Raji (cell line): Measurements from ENCODE around the gene FHIT.

ENCODE experiments used
- POLR2A ChIP-seq: IDR thresholded peaks from 2 replicates; pipeline ENCODE4 v1.6.1; 2011; ENCODE audit warnings: low read depth, low read length, control low read depth; ENCODE audit not compliant: insufficient read depth

FHIT gene

DNA sequence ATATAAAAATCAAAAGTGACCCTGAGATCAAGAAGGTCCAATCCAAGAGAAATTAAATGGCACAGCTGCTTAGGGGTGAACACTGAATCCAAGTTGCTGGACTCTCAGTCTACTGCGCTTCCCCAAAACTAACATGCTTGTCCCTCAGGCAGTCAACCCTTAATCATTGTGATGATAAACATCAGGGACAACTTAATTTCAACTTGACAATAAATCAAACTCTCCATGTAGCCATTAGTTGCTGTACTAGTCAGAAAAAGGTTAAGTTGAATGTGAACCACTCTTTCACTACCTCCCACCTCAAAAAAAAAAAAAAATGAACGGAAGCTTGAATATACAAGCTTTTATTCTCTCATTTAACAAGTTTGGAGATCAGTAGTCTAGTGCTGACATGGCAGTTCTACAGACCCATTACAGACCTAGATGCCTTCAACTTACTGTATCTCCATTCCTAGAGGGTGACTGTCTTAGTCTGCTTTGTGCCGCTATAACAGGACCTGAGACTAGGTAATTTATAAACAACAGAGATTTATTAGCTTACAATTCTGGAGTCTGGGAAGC, 185.7 kb downstream of the FHIT start:
- no peak for TF ChIP-seq POLR2A

DNA sequence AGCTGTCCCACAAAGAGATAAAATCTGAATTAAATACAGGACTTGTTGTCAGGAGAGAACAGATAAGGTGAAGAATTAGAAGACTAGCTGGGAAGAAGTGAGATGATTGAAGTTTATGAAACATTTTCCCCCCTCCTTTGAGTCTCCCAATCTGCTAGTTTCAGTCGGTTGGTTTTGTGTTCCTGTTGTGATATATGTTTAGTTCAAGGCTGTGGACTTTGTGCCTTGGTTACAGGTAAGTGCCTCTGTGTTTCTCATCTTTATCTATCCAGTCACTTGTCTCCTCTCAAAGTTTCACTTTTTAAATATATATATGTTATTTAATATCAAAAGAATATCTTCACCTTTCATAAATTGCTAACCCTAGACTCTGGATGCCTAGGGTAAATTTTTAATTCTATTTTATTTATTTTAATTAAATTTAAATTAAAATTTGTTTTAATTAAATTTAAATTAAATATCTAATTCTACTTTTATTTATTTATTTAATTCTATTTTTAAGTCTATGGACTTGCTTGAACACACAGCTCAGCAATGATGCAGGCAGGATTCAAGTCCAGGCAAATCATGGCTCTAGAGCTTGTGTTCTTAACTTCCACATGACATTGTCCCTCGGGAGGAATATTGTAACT, 190.0 kb downstream of the FHIT start:
- TF ChIP-seq POLR2A: no peak

GRCh38 chr3:61060411-61060861, 190.8 kb downstream of the FHIT start:
- TF ChIP-seq POLR2A: no peak

GRCh38 chr3:61058836-61059235, 192.4 kb downstream of the FHIT start:
- no peak for TF ChIP-seq POLR2A

DNA sequence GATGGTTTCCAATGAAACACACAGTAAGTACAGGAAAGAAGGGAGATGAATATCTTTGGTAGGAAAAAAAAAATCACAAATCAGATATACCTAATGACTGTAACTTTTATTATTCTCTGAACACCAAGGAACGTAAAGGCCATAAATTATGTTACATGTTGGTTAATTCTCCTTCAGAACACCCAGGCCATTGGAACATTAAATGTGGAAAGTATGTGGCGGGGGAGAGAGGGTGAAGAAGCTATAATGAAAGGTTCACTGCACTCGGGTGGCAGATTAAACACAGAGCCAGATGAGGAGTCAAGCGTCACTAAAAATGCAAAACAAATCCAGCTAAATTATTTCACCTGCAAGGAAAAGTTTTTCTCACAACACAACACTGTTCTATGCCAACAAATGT, 193.8 kb downstream of the FHIT start:
- TF ChIP-seq POLR2A: no peak

- TF ChIP-seq POLR2A: no peak
Measured at GRCh38 chr3:61055447-61055846, 195.8 kb downstream of the FHIT start.

DNA sequence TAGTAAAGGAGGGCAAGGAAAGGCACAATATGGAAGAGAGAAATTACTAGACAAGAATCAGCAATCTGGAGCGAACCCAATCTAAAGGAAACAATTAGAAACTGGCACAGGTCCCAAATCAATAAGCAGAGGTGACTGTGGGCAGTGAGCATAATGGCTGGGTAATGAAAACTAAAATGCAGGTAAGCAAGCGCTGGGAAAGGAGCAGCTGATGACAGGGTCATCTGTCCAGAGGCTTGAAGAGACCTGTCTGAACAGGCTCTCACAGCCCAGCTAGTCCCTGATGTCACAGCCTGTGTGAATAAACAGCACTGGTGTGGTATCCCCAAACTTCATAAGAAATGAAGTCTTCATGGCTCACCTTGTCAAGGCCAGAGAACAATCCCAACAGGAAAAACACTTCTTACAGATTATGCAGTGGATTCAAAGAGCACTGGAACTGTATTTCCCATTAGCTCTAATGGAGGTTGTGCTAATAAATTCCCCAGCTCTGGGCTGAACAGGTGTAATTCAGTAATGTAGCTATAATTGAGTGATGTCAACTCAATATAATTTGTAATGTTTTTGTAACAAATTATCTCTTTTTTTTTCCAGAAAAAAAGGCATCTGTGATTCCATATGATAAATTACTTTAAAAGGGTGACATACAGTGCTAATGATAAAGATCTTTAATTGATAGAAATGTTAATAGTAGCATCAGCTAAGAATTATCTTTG, 197.3 kb downstream of the FHIT start:
- TF ChIP-seq POLR2A: no peak

DNA sequence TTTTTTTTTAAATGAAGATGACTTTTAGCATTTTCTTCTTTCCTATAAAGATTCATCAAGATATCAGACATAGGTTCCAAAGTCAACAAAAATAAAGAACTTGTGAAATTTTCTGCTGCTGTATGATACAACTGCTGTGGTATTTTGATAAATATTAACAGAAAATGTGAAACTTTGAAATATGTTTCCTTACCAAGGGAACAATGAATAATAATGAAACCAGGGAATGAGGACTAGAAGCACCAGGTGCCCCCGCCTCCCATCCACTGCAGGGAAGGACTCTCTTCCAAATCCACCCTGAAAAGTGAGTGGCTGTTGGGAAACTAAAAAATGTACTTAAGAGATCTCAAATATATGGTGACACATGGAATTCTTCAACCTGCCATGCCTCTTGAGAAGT, 198.4 kb downstream of the FHIT start:
- no peak for TF ChIP-seq POLR2A

DNA sequence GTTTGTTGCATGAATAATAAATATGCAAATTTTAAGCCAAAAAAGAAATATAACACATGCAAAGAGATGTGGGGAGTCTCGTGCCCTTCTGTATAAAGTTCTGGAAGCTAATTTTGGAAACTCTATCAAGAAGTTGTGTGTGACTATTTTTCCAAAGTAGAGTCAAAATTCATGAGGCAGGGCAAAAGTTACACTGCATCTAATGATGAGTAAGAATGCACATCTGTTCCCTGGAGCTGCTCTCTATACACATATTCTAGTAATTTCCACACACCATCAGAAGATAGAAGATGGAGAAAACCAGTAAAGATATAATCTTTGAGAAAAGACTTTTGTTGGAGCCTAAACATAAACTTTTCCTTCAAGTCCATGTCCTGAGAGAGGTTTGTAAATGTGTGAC, 199.6 kb downstream of the FHIT start:
- no peak for TF ChIP-seq POLR2A

GRCh38 chr3:61043156-61043555, 208.1 kb downstream of the FHIT start:
- no peak for TF ChIP-seq POLR2A

DNA sequence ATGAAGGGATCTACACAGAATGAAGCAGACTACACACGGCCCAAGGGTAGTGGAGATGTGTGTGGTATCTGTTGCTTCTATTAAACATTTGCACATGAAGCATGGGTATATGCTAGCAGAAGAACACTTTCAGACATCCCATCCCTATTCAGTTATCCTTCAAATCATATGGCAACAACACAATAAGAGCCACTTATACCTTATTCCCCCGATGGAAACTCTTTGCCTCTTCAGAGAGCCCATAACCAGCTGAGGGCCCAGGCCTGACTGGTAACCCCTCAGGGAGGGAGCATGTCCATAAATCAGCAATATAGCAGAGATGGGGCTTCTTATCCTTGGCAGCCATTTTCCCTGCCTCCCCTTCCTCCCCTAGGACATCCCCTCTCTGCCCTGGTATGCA, 210.6 kb downstream of the FHIT start:
- TF ChIP-seq POLR2A: no peak

GRCh38 chr3:61035573-61035972, 215.7 kb downstream of the FHIT start:
- no peak for TF ChIP-seq POLR2A

DNA sequence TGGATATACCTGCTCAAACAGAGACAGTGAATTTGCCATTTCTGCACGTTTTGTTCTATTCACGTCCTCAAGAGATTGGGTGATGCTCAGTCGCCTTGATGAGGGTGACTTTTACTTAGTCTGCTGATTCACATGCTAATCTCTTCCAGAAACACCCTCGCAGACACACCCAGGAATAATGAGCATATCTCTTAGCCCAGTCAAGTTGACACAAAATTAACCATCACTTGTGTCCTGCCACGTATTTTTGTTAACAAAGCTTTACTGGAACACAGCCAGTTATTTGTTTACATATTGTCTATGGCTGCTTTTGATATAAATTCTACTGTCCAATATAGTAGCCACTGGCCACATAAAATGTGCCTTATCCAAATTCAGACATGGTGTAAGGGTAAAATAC, 218.3 kb downstream of the FHIT start:
- no peak for TF ChIP-seq POLR2A

GRCh38 chr3:61031503-61031902, 219.7 kb downstream of the FHIT start:
- no peak for TF ChIP-seq POLR2A

- no peak for TF ChIP-seq POLR2A
Measured at GRCh38 chr3:61030469-61031035, 220.7 kb downstream of the FHIT start.

GRCh38 chr3:61029194-61029593, 222.1 kb downstream of the FHIT start:
- no peak for TF ChIP-seq POLR2A
